HG02588 (cell line): ENCODE measurements around the gene SELENOP.
"Not testable (repeated sequence)": the region's sequence is repeated elsewhere in the genome, so short reads cannot be mapped to it uniquely, and the experiment has no call there.

Experiments used
- ATAC-seq: cut with Tn5 transposase; IDR thresholded peaks from one replicate; pipeline ENCODE4 v1.9.1; 2021; ENCODE audit warnings: mild to moderate bottlenecking, moderate library complexity; ENCODE audit not compliant: unreplicated experiment

SELENOP gene

DNA sequence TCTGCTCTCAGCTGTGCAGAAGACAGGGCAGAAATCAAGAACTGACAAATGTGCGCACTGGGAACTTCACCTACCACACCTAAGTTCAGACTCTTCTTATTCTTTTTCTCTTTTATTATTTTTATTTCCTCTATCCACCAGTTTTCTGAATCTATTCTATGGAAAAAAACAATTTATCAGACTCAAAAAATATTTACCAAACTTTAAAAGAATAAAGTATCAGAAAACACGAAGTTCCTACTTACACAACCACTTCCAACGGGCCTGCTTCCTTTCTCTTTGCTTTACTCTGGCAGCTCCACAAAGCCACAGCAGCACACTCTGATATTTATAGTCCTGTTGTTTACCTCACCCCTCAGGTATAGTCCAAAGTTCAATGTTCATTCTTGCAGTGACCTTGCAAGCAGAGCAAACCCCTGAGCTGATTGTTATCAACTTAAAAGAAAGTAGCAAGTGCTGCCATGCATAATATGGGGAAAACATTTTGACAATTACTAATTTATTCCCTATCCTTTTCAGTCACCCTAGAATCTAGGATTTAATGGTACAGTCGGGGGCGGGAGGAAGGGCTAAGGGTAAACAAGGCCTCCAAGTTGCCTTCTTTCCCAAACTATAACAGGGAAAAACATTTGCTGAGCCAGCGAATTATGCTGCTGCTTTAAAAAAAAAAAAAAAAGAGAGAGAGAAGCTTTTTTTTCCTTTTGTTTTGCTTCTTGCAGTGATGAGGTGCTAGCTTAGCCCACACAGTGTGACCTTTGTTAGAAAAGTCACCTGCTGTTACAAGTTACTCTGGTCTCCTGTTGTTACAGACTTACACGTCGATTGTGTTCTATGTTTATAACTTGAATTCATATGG, at the start of gene SELENOP:
SELENOP (minus strand) TSS at position 302 of the 856 bp plus-strand sequence. CDS start 3,539 bp downstream, outside the sequence.
- no peak for ATAC-seq

DNA sequence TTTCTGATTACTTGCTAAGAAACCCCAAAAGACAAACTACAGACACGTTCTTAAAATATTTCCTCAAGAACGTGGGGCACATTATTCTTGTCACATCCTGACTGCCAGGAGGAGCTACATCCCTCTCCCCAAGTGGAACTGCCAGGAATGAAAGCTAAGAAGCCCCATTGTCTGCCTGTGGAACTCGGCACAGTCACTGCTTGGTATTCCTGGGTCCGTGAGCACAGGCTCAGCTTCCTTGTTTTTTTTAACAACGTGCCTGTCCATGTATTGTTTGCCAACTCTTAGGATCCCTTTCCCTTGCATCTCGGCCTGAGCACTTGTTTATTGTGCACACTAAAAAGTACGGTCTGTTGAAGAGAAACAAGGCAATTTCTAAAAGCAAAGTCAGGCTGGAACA, 47.0 kb upstream of the SELENOP start:
- no peak for ATAC-seq

DNA sequence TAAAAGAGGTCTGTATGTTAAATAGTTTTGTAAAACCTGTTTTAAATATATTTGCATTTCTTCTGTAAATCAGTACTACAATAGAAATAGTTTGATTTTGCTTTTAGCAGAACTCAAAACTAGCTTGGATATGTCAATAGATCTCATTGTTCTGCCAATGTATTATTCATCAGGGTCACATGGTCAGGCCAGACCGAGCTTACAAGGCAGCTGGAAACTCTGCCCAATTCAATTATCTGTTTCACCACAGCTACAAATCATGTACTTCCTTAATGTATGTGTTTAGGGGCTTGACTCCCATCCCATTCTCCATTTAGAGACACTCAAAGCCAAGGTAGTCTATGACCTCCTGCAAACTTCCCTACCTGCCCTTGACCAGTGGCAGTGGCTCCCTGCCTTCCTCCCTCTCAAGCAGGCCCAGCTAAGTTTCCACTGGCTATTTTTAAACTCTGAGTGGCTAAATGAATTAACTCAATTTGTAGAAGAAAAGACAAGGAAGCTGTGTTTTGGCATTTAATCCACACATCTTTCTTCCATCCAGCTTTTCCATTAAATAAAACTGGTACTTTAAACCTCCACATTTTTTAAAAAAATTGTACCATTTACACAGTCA, 46.4 kb upstream of the SELENOP start:
- no peak for ATAC-seq

DNA sequence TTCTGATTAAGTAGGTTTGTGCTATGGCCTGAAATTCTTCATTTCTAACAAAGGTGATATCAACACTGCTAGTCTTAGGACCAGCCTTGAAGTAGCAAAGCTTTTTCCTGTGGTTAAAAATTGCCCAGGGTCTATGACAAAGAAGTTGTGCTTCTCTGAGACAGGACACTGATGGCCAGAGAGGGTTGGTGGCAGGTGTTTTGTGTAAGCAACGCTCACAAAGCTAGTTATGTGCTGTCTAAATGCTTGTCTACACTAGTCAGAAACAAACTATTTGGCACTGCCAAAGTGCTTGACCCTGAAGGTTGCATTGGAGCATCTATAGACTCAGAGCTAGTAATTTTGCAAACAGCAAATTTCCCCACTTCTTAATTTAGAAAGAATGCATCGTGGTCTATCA, 44.1 kb upstream of the SELENOP start:
- ATAC-seq = no peak

DNA sequence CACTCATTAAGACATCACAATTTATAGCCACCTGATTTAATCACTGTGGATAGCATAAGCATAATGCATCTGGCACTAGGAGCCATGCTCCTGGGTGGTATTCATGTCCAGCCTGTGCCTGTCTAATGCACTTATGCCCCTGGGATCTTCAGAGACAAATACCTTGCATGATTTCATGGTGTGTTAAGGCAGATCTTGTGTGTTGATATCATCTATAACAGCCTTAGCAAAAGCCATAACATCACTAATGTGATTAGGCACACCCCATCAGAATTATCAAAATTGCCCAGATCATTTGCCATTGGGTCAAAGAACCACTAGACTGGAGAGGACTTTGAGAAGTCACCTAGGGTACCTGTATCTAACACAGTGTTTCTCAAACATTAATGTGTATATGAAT, 43.7 kb upstream of the SELENOP start:
- no peak for ATAC-seq

GRCh38 chr5:42854795-42855194, 43.1 kb upstream of the SELENOP start:
- no peak for ATAC-seq

- ATAC-seq = no peak
These were observed 41.1 kb upstream of the SELENOP start for GRCh38 chr5:42852826-42853225.

DNA sequence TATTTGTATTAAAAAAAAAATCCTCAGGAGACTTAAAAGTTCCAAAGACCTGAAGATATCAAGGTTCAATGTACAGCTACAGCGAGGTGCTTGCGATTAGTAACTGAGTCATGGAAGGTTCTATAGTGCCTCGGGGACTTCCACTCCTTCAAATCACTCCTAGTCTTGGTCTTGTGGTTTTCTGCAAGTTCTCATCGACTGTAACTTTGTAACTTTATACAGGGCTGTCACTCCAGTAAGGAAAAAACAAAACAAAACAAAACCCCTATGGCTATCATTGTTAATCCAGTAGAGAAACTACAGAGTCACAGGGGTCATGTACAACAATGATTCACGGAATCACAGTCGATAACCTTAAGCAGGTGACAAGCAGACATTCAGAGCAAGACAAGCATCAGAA, 39.8 kb upstream of the SELENOP start:
- no peak for ATAC-seq

GRCh38 chr5:42848545-42848944, 36.9 kb upstream of the SELENOP start:
- ATAC-seq = no peak

DNA sequence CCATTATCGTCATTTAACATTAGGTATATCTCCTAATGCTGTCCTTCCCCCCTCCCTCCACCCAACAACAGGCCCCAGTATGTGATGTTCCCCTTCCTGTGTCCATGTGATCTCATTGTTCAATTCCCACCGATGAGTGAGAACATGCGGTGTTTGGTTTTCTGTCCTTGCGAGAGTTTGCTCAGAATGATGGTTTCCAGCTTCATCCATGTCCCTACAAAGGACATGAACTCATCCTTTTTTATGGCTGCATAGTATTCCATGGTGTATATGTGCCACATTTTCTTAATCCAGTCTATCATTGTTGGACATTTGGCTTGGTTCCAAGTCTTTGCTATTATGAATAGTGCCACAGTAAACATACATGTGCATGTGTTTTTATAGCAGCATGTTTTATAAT, 32.7 kb upstream of the SELENOP start:
- ATAC-seq = not testable (repeated sequence)

DNA sequence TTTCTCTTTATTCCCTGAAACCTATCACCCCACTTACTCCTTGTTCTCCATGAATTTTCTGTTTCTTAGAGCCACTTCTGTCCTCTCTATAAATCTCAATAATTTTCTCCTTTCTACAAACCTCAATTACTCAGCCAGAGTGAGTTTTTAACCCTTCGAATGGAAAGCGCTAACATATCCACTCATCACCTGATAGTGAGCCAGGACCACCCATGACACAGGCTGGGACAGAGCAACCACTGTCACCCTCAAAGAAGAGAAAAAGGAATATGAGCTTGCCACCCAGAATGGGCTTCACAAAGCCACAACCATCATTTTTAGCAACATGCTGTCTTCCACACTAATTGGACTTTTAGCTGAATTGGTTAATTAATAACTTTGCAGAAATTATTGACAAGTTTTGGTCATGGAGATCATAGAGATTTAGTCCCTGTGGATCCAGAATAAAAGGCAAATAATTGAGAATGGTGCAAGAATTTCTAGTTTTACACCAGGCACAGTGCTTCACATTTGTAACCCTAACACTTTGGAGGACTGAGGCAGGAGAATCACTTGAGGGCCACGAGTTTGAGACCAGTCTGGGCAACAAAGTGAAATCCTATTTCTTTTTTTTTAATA, 32.1 kb upstream of the SELENOP start:
- ATAC-seq = no peak

DNA sequence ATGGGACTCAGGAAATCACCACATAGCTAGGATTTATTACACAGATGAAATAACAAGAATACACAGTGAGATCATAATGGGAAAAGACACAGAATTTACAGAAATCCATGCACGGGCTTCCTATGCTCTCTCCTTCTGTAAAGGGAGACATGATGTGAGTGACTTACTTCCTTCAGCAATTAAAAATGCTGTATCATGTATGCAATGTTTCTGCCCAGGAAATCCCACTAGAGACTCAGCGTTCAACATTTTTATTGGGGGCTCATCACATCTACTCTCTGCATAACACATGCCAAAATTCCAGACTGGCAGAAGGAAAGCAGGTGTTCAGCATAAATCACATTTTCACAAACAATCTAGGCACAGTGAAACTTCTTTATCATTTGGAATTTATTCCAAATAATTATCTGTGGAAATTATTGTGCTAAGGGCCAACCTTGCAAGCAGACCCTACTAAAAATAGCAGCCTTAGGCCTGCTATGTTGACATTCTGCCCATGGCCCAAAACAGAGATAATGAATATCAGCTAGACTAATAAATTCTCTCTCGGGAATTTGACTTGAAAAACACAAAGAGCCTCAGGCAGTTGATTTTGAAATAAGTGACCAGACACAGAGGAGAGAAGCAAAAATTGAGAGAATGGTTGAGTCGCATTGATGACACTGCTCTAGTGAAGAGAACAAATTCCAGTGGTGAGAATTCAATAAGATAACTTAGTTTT, 31.4 kb upstream of the SELENOP start:
- ATAC-seq = no peak

DNA sequence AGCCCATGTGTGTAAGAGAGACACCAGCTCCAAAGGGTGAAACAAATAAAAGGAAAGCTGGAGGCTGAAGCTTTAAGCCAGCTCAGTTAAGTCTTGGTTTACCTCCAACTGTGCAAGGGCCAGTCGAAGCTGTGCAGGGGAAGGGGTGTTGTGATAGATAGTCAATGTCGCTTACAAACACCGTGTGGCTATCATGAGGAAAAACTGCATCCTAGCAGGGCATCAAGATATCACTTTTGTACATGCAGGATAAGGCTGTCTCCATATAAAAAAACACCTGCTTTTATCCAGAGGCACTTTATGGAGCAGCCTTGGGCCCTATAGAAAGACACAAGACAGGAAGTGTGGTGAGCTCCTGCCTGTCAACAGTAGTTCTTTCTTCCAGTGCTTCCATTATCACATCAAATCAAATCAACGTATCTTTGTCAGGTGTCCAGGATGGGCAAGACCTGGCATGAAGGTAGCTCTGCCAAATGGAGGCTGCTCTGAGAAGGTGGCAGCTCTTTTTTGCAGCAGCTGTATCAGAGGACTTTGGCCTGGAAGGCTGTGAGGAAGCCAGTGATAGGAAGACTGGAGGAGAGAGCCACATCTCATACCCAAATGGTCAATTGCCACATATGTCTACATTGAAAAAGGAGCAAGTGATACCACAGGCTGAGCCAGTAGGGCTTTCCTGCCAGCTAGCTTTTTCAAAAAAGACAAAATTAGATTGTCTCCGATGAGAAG, 29.3 kb upstream of the SELENOP start:
- no peak for ATAC-seq

DNA sequence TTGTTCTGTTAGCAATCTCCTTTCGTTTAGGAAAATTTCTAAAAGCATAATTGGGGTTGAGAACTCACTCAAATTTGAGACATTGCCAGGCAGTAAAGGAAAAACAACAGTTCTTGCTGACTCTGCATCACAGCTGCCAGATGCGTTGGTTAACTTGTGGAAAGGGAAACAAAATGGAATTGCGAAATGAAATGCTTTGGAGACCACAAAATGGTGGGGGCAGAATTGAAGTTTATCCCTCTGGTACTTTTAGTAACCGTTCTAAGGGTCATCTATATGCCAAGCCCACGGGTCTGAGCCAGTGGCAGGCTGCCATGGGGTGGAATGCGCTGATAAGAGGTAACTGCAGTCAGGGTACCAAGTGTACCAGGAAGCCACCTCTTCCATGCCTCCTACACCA, 28.6 kb upstream of the SELENOP start:
- no peak for ATAC-seq

DNA sequence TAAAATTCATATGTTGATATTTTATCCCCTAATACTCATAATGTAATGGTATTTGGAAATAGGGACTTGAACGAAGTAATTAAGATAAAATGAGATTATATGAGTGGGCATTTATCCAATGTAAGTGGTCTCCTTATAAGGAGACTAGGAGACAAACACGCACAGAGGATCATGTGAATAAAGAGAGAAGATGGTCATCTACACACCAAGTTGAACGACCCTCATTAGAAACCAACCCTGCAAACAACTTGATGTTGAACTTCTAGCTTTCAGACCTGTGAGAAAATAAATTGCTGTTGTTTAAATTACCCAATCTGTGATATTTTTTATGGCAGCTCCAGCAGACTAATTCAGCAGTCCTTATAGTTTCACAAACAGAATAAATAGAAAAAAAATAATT, 27.5 kb upstream of the SELENOP start:
- no peak for ATAC-seq

GRCh38 chr5:42837601-42838000, 25.9 kb upstream of the SELENOP start:
- ATAC-seq = no peak

GRCh38 chr5:42836070-42836769, 24.5 kb upstream of the SELENOP start:
- ATAC-seq = no peak

GRCh38 chr5:42832060-42832459, 20.4 kb upstream of the SELENOP start:
- no peak for ATAC-seq

- no peak for ATAC-seq
These were observed 19.2 kb upstream of the SELENOP start for GRCh38 chr5:42830924-42831323.

GRCh38 chr5:42828671-42829070, 17.0 kb upstream of the SELENOP start:
- no peak for ATAC-seq
